ENCODE measurements around the gene C16orf74.

- no peak for TF ChIP-seq CTCF (IDR thresholded peaks at IDR 0.05; ENCODE audit: insufficient read depth, low read depth, low read length)
- TF ChIP-seq EZH2 (IDR thresholded peaks at IDR 0.05; ENCODE audit: insufficient read depth, low read length) = no peak
These were observed 23.9 kb upstream of the C16orf74 start for GRCh38 chr16:85774811-85775210.
